Mesendoderm (in vitro differentiated cells): Measurements from ENCODE around the gene KRT26.

Experiments
- DNase-seq: peaks from one replicate; pipeline ENCODE4 v3.0.0; 2013
- H2AK5ac ChIP-seq: 2 replicates; pipeline ENCODE4 v1.6.1; 2013; ENCODE audit warnings: low read length, inconsistent platforms
- H2BK120ac ChIP-seq: 2 replicates; pipeline ENCODE4 v1.6.1; 2013; ENCODE audit warnings: low read depth, mild to moderate bottlenecking, low read length, moderate library complexity, mixed read lengths
- H2BK15ac ChIP-seq: replicated peaks from 2 replicates; pipeline ENCODE4 v1.6.1; 2013; ENCODE audit warnings: low read depth, mild to moderate bottlenecking, moderate library complexity
- H2BK5ac ChIP-seq: 2 replicates; pipeline ENCODE4 v1.6.1; 2013; ENCODE audit warnings: low read length, inconsistent platforms
- H3K18ac ChIP-seq: 2 replicates; pipeline ENCODE4 v1.6.1; 2013; ENCODE audit warnings: mild to moderate bottlenecking, low read length, mixed read lengths
- H3K23ac ChIP-seq: one replicate; pipeline ENCODE4 v1.6.1; 2013; ENCODE audit warnings: low read length
- H3K27ac ChIP-seq: 2 replicates; pipeline ENCODE4 v1.5.1; 2013; ENCODE audit warnings: low read depth, mild to moderate bottlenecking, inconsistent platforms, low read length, moderate library complexity
- H3K27me3 ChIP-seq: 2 replicates; pipeline ENCODE4 v1.6.1; 2013; ENCODE audit warnings: low read length, control low read depth, mild to moderate bottlenecking, inconsistent platforms; ENCODE audit not compliant: insufficient read depth, poor library complexity
- H3K36me3 ChIP-seq: 2 replicates; pipeline ENCODE4 v1.6.1; 2013; ENCODE audit warnings: low read length, inconsistent platforms; ENCODE audit not compliant: control insufficient read depth, insufficient read depth
- H3K4ac ChIP-seq: one replicate; pipeline ENCODE4 v1.6.1; 2013; ENCODE audit warnings: low read depth, mild to moderate bottlenecking, low read length, moderate library complexity
- H3K4me1 ChIP-seq: 2 replicates; pipeline ENCODE4 v1.6.1; 2013; ENCODE audit warnings: low read depth, low read length, inconsistent platforms; ENCODE audit not compliant: control insufficient read depth
- H3K4me2 ChIP-seq: 2 replicates; pipeline ENCODE4 v1.6.1; 2013; ENCODE audit warnings: low read length
- H3K4me3 ChIP-seq: 2 replicates; pipeline ENCODE4 v1.5.1; 2013; ENCODE audit warnings: mild to moderate bottlenecking, low read length
- H3K56ac ChIP-seq: one replicate; pipeline ENCODE4 v1.6.1; 2013; ENCODE audit warnings: low read length
- H3K79me1 ChIP-seq: 2 replicates; pipeline ENCODE4 v1.6.1; 2013; ENCODE audit warnings: low read length, inconsistent platforms
- H3K79me2 ChIP-seq: 2 replicates; pipeline ENCODE4 v1.6.1; 2013; ENCODE audit warnings: mild to moderate bottlenecking, low read length; ENCODE audit not compliant: control insufficient read depth, insufficient read depth
- H3K9ac ChIP-seq: 2 replicates; pipeline ENCODE4 v1.6.1; 2013; ENCODE audit warnings: low read length, inconsistent platforms
- H4K5ac ChIP-seq: one replicate; pipeline ENCODE4 v1.6.1; 2013; ENCODE audit warnings: low read length
- H4K8ac ChIP-seq: one replicate; pipeline ENCODE4 v1.6.1; 2013; ENCODE audit warnings: low read depth, mild to moderate bottlenecking, control low read depth, low read length, moderate library complexity
- WGBS: extraction: QIAGEN DNeasy Blood & Tissue Kit; methylation state at CpG from one replicate; pipeline ENCODE4 v1.1.7; 2013; ENCODE audit warnings: low lambda C conversion rate, missing lambda C conversion rate; ENCODE audit not compliant: insufficient coverage; ENCODE audit errors: extremely low coverage; 5-methylcytosine and 5-hydroxymethylcytosine counted together

KRT26 gene

DNA sequence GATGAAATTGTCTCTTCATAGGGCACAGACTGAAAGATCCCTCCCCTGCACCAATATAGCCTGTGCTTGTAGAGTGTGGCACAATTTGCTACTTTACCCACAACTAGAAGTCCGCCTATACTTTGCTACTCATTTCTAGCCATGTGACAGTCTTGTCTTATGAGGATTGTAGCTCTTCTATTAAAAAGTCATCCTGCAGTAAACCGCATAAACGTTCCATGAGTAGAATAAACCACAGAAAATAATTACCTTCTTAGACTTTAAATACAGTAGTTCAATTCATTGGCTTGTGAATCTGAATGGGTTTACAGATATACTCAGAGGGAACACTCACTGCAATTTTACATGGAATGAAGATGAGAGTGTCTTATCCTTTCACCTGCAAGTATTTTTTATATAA lies 6.0 kb upstream of the KRT26 start:
- Histone ChIP-seq H3K9ac (no peak overlapping the region), H3K79me1 (no peaks in the 10 kb centered on the region), H4K5ac (no peak overlapping the region), H3K27me3 (no peaks in the 10 kb centered on the region), H2BK120ac (no peak overlapping the region), H3K4me3 (no peak overlapping the region), H4K8ac (no peak overlapping the region), H3K18ac (no peak overlapping the region), H2BK15ac (no peak overlapping the region), H3K27ac (no peak overlapping the region), H2AK5ac (no peak overlapping the region), H3K4me2 (no peak overlapping the region), H3K4me1 (no peaks in the 10 kb centered on the region), H3K23ac (no peak overlapping the region), H3K56ac (no peak overlapping the region), H2BK5ac (no peak overlapping the region), H3K36me3 (no peaks in the 10 kb centered on the region), H3K79me2 (no peaks in the 10 kb centered on the region), H3K4ac (no peak overlapping the region)
- no CpG with 5 or more reads among the region's 3 CpGs for WGBS
- DNase-seq = no peak

- H3K4me3 ChIP-seq = no peak overlapping the region
- no peak overlapping the region for H2BK5ac ChIP-seq
- H3K4me2 ChIP-seq = no peak overlapping the region
- no peaks in the 10 kb centered on the region for H3K36me3 ChIP-seq
- H3K27ac ChIP-seq = no peak overlapping the region
- WGBS = no CpG with 5 or more reads among the region's 7 CpGs
- no peak overlapping the region for H2BK15ac ChIP-seq
- DNase-seq = no peak
- no peaks in the 10 kb centered on the region for H3K27me3 ChIP-seq
- H3K23ac ChIP-seq = no peak overlapping the region
- no peak overlapping the region for H2AK5ac ChIP-seq
- H3K56ac ChIP-seq = no peak overlapping the region
- H2BK120ac ChIP-seq = no peak overlapping the region
- no peak overlapping the region for H3K9ac ChIP-seq
- no peak overlapping the region for H3K4ac ChIP-seq
- H3K4me1 ChIP-seq = no peaks in the 10 kb centered on the region
- no peak overlapping the region for H4K5ac ChIP-seq
- H3K79me1 ChIP-seq = no peaks in the 10 kb centered on the region
- H4K8ac ChIP-seq = no peak overlapping the region
- no peak overlapping the region for H3K18ac ChIP-seq
- no peaks in the 10 kb centered on the region for H3K79me2 ChIP-seq
Measured at GRCh38 chr17:40777459-40777858, 5.5 kb upstream of the KRT26 start.

DNA sequence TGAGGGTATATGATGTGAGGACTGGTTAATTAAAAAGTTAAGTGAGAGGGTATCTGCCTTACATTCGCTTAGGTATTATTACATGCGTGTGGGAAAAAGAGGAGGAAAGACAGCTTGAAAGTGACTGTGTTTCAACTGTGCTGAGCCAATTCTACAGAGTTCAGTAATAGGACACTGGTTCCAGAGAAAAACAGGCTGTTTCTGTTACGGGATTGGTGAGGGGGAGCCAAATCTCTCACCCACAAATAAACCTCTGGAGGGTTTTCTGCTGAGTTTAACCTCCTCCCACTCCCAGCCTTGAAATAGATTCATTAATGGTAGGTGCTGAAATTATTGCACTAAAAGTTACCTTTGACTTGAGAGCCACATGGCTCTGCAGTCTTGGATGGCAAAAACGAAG lies 3.9 kb upstream of the KRT26 start:
- H3K27me3 ChIP-seq = no peaks in the 10 kb centered on the region
- no peaks in the 10 kb centered on the region for H3K36me3 ChIP-seq

DNA sequence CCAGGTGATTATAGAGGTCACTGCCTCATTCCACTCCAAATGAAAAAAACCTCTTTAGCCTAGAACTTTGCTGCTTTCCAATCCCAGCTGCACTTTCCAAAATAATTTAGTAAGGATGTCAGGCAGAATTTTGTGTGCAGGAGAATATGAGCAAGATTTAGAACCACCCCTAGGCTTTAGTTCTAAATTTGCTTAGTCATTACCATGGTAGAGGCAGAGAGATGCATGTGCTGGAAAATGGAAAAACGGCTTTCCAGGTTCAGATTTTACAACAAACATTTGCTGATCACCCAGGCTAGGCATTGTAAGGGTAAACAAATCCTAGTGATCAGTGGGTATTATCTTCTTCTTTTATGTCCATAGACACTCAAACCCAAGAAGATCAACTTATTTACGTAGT lies 6.3 kb downstream of the KRT26 start:
- H3K23ac ChIP-seq = no peak overlapping the region
- no peak overlapping the region for H2BK5ac ChIP-seq
- no peaks in the 10 kb centered on the region for H3K79me1 ChIP-seq
- no peaks in the 10 kb centered on the region for H3K36me3 ChIP-seq
- no peaks in the 10 kb centered on the region for H3K4me1 ChIP-seq
- no peak overlapping the region for H2BK15ac ChIP-seq
- no peak overlapping the region for H3K56ac ChIP-seq
- no peak overlapping the region for H3K4me2 ChIP-seq
- H4K5ac ChIP-seq = no peak overlapping the region
- H3K18ac ChIP-seq = no peak overlapping the region
- no peaks in the 10 kb centered on the region for H3K27me3 ChIP-seq
- WGBS = no CpG with 5 or more reads among the region's 2 CpGs
- no peak overlapping the region for H4K8ac ChIP-seq
- no peak overlapping the region for H3K4me3 ChIP-seq
- H3K4ac ChIP-seq = no peak overlapping the region
- H3K79me2 ChIP-seq = no peaks in the 10 kb centered on the region
- no peak overlapping the region for H2AK5ac ChIP-seq
- no peak overlapping the region for H3K9ac ChIP-seq
- DNase-seq = no peak
- H2BK120ac ChIP-seq = no peak overlapping the region
- H3K27ac ChIP-seq = no peak overlapping the region

More for the DNA sequence above, 3.9 kb upstream of the KRT26 start:
- Histone ChIP-seq H3K4ac (no peak overlapping the region), H3K56ac (no peak overlapping the region), H3K18ac (no peak overlapping the region), H4K8ac (no peak overlapping the region), H2BK5ac (no peak overlapping the region), H3K4me2 (no peak overlapping the region), H2AK5ac (no peak overlapping the region), H3K79me2 (no peaks in the 10 kb centered on the region), H4K5ac (no peak overlapping the region), H2BK15ac (no peak overlapping the region), H3K27ac (no peak overlapping the region), H2BK120ac (no peak overlapping the region), H3K4me3 (no peak overlapping the region), H3K23ac (no peak overlapping the region), H3K9ac (no peak overlapping the region), H3K4me1 (no peaks in the 10 kb centered on the region), H3K79me1 (no peaks in the 10 kb centered on the region)
- 100% methylated on average over 2 of the region's 4 CpGs for WGBS
- DNase-seq = no peak

DNA sequence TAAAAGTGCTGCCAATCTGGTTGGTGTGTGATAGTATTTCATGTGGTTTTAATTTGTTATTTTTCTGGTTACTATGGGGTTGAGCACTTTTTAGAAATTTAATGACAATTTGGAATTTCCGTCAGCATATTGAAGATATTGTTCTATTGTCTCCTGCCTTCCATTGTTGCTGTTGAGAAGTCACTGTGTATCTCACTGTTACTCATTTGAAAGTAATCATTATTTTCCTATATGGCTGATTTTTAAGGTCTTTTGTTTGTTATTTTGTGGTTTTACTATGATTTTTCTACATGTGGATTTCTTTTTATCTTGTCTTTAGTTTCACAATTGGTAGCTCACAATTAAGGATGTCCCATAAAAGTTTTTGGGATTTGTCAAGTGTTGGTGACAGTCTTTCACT lies 8.2 kb downstream of the KRT26 start:
- H3K4me2 ChIP-seq = no peak overlapping the region
- H2BK5ac ChIP-seq = no peak overlapping the region
- H3K23ac ChIP-seq = no peak overlapping the region
- H3K27ac ChIP-seq = no peak overlapping the region
- H3K4ac ChIP-seq = no peak overlapping the region
- H2BK15ac ChIP-seq = no peak overlapping the region
- no peak overlapping the region for H2BK120ac ChIP-seq
- no CpG with 5 or more reads among the region's 1 CpG for WGBS
- no peaks in the 10 kb centered on the region for H3K36me3 ChIP-seq
- H3K79me1 ChIP-seq = no peaks in the 10 kb centered on the region
- no peak for DNase-seq
- no peak overlapping the region for H3K4me3 ChIP-seq
- no peak overlapping the region for H4K8ac ChIP-seq
- no peak overlapping the region for H2AK5ac ChIP-seq
- H3K9ac ChIP-seq = no peak overlapping the region
- H4K5ac ChIP-seq = no peak overlapping the region
- H3K4me1 ChIP-seq = no peaks in the 10 kb centered on the region
- no peaks in the 10 kb centered on the region for H3K79me2 ChIP-seq
- H3K18ac ChIP-seq = no peak overlapping the region
- H3K56ac ChIP-seq = no peak overlapping the region
- H3K27me3 ChIP-seq = no peaks in the 10 kb centered on the region

GRCh38 chr17:40760105-40761016 lies 11.6 kb downstream of the KRT26 start:
- Histone ChIP-seq H3K4ac (no peak overlapping the region), H3K27ac (no peak overlapping the region), H3K23ac (no peak overlapping the region), H3K79me1 (no peaks in the 10 kb centered on the region), H3K4me2 (no peak overlapping the region), H3K36me3 (no peaks in the 10 kb centered on the region), H2AK5ac (no peak overlapping the region), H3K56ac (no peak overlapping the region), H3K9ac (no peak overlapping the region), H3K4me3 (no peak overlapping the region), H2BK5ac (no peak overlapping the region), H2BK120ac (no peak overlapping the region), H2BK15ac (no peak overlapping the region), H4K8ac (no peak overlapping the region), H3K18ac (no peak overlapping the region), H3K27me3 (no peaks in the 10 kb centered on the region), H3K79me2 (no peaks in the 10 kb centered on the region), H3K4me1 (no peaks in the 10 kb centered on the region), H4K5ac (no peak overlapping the region)
- DNase-seq = no peak
- no CpG with 5 or more reads among the region's 1 CpG for WGBS
